NCI-H2081 treated with DMSO at 0.1 percent for 48 hours (cell line): ENCODE results near the gene ZNF273.

Experiments
- DNase-seq: peaks from one replicate; lab custom pipeline; 2025; lab: John Stamatoyannopoulos, UW

Gene ZNF273

GRCh38 chr7:64877714-64878610 is 25.1 kb upstream of the ZNF273 start:
- no peak for DNase-seq

GRCh38 chr7:64878684-64879083 is 24.4 kb upstream of the ZNF273 start:
- no peak for DNase-seq

GRCh38 chr7:64879086-64879730 is 23.9 kb upstream of the ZNF273 start:
- no peak for DNase-seq

GRCh38 chr7:64879800-64880199 is 23.3 kb upstream of the ZNF273 start:
- DNase-seq, result no peak

DNA sequence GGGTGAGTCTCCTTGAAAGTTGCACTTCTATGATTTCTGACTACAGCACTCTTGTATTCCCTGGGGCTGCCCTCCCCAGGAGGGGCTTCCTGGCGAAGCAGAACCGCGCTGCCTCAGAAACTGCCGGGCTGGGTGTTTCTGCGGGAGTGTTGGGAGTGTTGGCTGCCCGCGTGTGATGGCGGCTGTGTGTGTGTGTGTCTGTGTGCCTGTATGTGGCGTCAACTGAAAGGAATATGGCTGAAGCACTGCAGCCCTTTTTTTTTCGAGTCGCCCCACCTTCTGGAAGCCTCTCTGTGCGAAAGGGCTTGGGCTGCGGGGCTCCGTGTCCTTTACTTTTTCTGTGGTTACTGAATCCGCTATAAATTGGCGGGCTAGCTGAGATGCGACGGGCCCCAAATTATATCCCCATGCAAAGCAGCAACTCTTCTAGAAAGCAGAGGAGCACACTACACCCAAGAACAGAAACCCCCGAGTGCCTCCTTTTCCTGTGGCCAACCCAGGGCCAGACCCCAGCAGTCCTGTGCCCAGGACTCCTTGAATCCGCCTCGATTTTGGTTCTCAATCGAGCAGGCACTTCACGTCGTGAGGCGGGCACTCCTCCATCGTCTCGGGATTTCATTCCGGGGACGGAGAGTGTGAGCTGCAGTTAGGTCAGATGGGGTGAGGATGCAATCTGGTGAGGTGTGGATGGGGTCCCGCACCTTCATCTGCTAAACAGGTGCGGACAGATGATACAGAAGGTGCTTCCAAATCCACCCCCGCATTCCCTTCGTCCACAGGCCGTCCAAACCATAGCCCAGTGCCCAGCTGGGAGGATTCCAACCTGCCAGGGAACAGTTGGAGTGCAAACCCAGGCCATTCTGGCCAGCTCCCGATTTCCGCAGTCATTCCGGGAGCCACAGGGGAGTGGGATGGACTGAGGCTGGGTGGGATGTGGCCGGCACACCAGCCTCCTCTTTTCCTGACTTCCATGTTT is 22.5 kb upstream of the ZNF273 start:
- DNase-seq, result no peak

DNA sequence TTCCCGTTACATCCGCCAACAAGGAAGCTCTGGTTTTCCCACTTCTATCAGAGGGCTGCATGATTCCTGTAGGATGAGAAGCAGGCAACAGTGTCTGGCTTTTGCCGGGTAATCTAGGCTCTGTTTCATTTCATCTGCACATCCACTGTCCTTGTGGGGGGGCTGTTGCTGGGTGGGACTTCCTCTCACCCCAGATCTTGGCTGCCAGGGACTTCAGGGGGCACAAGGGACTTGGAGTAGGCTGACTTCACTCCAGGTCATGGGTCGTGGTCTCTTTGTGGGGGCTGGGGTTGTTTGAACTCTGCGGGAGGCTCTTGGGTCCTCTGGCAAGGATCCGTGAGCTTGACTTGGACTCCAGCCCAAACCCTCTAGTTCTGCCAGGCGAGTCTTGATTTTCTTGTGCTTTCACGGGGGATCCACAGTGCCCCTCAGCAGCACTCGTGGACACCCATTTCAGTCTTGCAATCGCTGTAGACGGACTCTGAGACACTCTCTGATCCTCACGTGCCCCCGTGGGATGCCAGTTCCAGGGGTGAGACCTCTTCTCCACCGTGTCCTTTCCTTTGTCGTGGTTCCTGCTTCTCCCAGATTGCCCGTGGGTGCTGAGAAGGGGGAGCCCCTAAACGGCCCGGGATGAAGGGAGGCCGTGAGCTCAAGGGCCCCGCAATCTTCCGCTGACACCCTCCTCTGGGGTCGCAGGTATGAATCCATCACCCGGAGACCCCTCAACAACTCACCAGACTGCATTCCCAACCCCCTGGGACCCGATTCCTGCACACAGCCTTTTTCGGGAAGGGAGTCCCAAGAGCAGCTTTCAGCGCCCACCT is 21.4 kb upstream of the ZNF273 start:
- DNase-seq, result no peak

DNA sequence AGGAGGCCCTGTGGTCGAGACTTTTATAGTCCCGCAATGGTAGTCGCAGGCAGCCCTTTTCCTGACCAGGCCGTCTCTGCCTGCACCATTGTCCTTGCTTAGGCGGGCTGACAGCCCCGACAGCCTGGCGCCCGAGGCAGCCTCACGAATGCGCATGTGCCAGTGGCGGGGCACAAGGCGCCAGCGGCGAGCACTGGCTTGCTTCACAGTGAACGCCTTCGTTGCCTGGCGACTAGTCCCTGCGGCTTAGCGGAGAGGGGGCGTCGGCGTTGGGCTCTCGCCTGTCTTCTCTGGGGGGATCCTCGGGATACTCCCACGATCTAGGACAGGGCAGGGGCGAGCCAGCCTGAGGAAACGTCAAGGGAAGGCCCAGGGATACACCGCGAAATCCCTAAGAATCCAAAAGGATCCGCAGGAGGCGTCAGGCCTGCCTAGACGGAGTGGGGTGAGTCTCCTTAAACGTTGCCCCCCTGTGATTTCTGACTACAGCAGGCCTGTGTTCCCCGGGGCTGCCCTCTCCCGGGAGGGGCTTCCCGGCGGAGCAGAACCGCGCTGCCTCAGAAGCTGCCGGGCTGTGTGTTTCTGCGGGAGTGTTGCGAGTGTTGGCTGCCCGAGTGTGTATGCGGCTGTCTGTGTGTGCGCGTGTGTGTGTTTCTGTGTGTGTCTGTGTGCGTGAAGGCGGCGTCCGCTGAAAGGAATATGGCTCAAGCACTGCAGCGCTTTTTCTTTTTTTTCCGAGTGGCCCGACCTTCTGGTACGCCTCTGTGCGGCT is 20.5 kb upstream of the ZNF273 start:
- DNase-seq, result no peak

- DNase-seq, result no peak
Observed at GRCh38 chr7:64883113-64883905, 19.8 kb upstream of the ZNF273 start.

DNA sequence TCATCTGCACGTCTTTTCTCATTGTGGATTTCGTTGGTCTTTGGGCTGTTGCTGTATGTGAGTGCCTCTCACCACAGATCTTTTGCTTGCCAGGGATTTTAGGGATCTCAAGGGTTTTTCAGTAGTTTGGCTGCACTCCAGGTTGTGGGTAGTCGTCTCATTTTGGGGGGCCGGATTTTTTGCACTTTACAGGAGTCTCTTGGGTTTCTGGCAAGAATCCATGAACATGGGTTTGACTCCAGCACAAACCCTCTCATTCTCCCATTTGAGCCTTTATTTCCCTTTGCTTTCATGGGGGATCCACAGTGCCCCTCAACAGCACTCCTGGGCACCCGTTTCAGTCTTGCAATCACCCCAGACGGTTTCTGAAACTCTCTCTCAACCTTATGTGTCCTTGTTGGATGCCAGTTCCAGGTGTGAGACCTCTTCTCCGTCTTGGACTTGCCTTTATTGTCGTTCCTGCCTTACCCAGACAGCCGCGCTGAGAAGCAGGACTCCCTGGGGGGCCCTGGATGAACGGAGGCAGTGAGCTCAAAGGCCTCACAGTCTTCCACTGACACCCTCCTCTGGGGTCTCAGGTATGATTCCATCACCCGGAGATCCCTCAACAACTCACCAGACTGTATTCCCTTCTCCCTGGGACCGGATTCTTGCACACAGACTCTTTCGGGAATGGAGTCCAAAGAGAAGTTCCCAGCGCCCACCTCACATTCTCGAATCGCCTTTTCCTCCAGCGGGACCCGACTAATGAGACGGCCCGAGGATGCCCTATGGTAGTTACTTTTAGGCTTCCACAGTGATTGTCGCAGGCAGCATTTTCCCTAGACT is 18.8 kb upstream of the ZNF273 start:
- no peak for DNase-seq

DNA sequence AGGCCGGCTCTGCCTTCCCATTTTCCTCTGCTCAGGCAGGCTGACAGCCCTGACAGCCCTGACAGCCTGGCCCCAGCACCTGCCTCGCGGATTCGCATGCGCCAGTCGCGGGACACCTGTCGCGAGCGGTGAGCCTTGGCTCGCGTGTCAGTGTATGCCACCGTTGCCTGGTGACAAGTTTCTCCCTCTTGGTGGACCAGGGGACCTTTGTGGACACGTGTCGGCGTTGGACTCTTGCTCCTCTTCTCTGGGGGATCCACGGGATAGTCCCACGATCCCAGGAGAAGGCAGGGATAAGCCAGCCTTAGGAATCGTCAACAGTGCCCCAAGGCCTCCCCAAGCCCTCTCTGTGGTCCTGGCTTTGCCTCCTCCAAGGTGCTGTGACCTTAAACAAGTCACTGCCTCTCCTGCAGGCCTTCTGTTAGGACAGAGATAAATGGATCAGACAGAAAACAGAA is 18.1 kb upstream of the ZNF273 start:
- no peak for DNase-seq

DNA sequence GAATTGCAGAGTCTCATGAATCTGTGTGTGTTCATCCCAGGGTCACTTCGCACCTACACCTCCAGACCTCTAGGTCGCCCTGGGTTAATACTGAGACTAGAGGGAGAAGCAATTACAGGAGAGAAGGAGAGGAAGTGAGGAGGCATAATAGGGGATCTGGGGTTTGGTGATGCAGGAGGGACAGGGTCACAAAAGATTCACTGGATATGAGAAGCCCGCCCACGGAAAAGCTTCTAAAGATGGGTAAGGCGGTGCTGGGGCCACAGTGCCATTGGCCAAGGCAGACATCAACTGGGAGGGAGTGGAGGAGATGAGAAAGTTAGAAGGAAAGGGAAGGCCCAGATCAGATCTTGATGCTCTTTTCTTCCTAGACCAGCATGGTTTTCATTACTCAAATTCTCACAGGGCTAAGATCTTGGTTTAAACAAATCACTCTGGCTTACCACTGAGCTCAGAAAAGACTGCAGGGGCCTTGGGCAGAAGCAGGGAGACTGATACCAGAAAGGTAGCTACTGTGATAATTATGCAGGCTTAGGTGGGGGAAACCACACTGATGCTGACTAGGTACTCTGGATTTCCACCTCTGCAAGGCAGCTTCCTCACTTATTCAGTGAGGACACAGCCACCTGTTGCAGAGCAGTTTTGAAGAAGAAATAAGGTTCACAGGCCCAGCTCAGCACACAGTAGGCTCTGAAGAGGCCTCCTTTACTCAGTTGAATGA is 17.4 kb upstream of the ZNF273 start:
- DNase-seq, result no peak

GRCh38 chr7:64886956-64887545 is 16.0 kb upstream of the ZNF273 start:
- DNase-seq, result no peak

- no peak for DNase-seq
Observed at GRCh38 chr7:64887756-64888508, 15.1 kb upstream of the ZNF273 start.

DNA sequence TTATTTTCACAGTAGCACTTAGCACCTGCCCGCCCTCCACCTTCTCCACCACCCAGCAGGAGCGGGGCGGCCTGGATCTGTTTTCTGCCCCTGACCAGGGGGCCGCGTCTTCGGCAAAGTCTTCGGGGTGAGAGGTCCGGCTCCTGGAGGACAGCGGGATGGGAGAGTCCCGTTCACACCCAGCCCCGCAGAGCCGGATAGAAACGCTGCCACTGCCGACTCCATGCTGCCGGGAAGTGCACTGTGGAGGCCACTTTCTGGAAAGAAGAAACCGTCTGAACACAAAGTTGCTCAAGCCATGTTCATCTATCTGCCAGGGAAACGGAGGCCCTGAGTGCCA is 14.5 kb upstream of the ZNF273 start:
- no peak for DNase-seq

- DNase-seq, result no peak
Observed at GRCh38 chr7:64888901-64889685, 14.0 kb upstream of the ZNF273 start.

DNA sequence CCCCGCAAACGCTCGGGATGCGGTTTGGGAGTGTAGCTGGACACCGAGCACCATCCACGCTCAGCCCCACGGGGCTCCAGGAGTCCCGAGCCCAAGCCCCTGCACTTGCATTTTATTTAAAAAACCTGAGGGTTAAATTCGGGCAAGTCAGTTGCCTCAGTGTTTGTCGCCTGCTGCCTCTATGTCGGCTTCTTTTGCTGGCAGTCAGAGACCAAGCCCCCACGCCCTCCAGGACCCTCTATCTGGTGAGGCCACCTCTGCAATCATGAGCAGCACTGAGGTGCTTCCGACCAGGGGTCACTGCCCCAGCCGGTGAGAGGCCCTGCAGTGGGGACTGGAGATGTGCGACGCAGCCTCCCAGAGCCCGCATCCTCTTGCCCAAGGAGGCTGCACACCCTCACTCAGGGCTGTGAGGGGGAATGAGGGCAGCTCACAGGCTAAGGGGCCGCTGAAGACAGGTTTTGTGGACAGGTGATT is 13.3 kb upstream of the ZNF273 start:
- DNase-seq, result no peak
